HG02759 (cell line): ENCODE measurements around the gene ARMC12.

Experiments
- ATAC-seq: cut with Tn5 transposase; IDR thresholded peaks from one replicate; pipeline ENCODE4 v1.9.1; 2021; ENCODE audit warnings: mild to moderate bottlenecking, moderate library complexity; ENCODE audit not compliant: unreplicated experiment

The ARMC12 gene

GRCh38 chr6:35774116-35774794 is 37.4 kb downstream of the ARMC12 start:
- ATAC-seq, result no peak

- no peak for ATAC-seq
Measured at GRCh38 chr6:35775031-35775430, 38.2 kb downstream of the ARMC12 start.

GRCh38 chr6:35776364-35777215 is 39.8 kb downstream of the ARMC12 start, which contains the start of gene CLPSL2:
Gene CLPSL2 (plus strand): TSS chr6:35776598. CDS start chr6:35776619, 21 bp downstream.
- no peak for ATAC-seq

- no peak for ATAC-seq
Measured at GRCh38 chr6:35777356-35778102, 40.7 kb downstream of the ARMC12 start.

GRCh38 chr6:35778437-35778836 is 41.6 kb downstream of the ARMC12 start:
- ATAC-seq, result no peak

GRCh38 chr6:35780719-35781118 is 43.9 kb downstream of the ARMC12 start, which contains the start of gene CLPSL1:
Gene CLPSL1 (plus strand): TSS chr6:35781019. CDS start chr6:35781111, 92 bp downstream.
- no peak for ATAC-seq

GRCh38 chr6:35781290-35781689 is 44.5 kb downstream of the ARMC12 start:
- no peak for ATAC-seq

GRCh38 chr6:35782424-35782823 is 45.6 kb downstream of the ARMC12 start:
- no peak for ATAC-seq

- ATAC-seq, result no peak
Measured at GRCh38 chr6:35784200-35784599, 47.4 kb downstream of the ARMC12 start.

GRCh38 chr6:35786272-35786671 is 49.4 kb downstream of the ARMC12 start:
- no peak for ATAC-seq

GRCh38 chr6:35786810-35787209 is 50.0 kb downstream of the ARMC12 start:
- no peak for ATAC-seq

GRCh38 chr6:35787266-35788218 is 50.7 kb downstream of the ARMC12 start:
- ATAC-seq, result no peak

- no peak for ATAC-seq
Measured at GRCh38 chr6:35788423-35788982, 51.7 kb downstream of the ARMC12 start.

- no peak for ATAC-seq
Measured at GRCh38 chr6:35790683-35791082, 53.9 kb downstream of the ARMC12 start.

GRCh38 chr6:35794536-35795452 is 58.0 kb downstream of the ARMC12 start:
- no peak for ATAC-seq

- no peak for ATAC-seq
Measured at GRCh38 chr6:35795453-35796071, 58.7 kb downstream of the ARMC12 start.

GRCh38 chr6:35796236-35796635 is 59.4 kb downstream of the ARMC12 start:
- no peak for ATAC-seq

GRCh38 chr6:35797837-35798526 is 61.1 kb downstream of the ARMC12 start:
- ATAC-seq, result no peak
